Stomach smooth muscle (tissue), 2 donors: Measurements from ENCODE around the gene ERF.

ENCODE experiments used
- H3K27ac ChIP-seq: one replicate; pipeline ENCODE4 v1.7.0; 2013; ENCODE audit warnings: mild to moderate bottlenecking, low read length, inconsistent platforms
- H3K27me3 ChIP-seq, 2 donors: one replicate each; pipeline ENCODE4 v1.7.0; 2013; ENCODE audit warnings: low read length in 2 of 2; ENCODE audit not compliant: insufficient read depth in 2 of 2, control insufficient read depth in 1 of 2
- H3K36me3 ChIP-seq, 2 donors: one replicate each; pipeline ENCODE4 v1.7.0; 2013; ENCODE audit warnings: low read length in 2 of 2; ENCODE audit not compliant: control insufficient read depth in 2 of 2, insufficient read depth in 2 of 2
- H3K4me1 ChIP-seq: one replicate; pipeline ENCODE4 v1.7.0; 2013; ENCODE audit warnings: low read length; ENCODE audit not compliant: control insufficient read depth, insufficient read depth
- H3K4me3 ChIP-seq, 2 donors: one replicate each; pipeline ENCODE4 v1.7.0; 2013; ENCODE audit warnings: low read length in 2 of 2
- H3K9ac ChIP-seq, 2 donors: one replicate each; pipeline ENCODE4 v1.7.0; 2013; ENCODE audit warnings: low read length in 2 of 2, mild to moderate bottlenecking in 1 of 2
- H3K9me3 ChIP-seq, 2 donors: one replicate each; pipeline ENCODE4 v1.7.0; 2013; ENCODE audit warnings: low read length in 2 of 2; ENCODE audit not compliant: control insufficient read depth in 2 of 2
- donor health status: healthy.
- donor health status: Pancreatic carcinoma.

The ERF gene

DNA sequence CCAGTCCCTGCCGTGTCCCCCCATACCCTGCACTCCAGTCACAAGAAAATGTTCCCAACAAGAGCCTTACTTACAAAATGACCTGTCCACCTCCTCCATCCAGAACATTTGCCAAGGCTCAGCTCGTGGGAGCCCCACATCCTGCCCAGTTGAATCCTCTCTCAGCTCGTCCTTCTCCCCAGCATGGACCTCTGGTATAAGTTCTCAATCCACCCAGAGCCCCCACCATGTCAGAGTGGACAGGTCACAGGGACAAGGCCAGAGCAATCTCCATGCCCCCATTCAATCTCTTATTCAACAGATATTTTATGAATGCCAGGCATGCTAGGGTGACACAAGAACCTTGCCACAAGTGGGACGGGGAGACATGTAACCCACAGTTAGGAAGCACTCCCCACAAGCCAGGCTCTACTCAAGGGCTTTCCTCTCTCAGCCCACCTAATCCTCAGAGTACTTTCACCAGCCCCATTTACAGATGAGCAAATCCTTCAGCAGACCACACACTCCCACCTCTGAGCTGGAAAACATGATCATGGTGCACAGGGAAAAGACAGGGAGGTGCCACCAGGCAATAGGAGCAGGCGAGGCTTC is 52.5 kb downstream of the ERF start:
- Histone ChIP-seq H3K27me3 (no peaks in the 10 kb centered on the region), H3K9ac (no peak overlapping the region), H3K27ac (no peak overlapping the region), H3K4me1 (no peaks in the 10 kb centered on the region), H3K4me3 (no peak overlapping the region), H3K36me3 (peaks cover 40 to 66% of the 10 kb centered on the region in 2 donors), H3K9me3 (no peaks in the 10 kb centered on the region)

DNA sequence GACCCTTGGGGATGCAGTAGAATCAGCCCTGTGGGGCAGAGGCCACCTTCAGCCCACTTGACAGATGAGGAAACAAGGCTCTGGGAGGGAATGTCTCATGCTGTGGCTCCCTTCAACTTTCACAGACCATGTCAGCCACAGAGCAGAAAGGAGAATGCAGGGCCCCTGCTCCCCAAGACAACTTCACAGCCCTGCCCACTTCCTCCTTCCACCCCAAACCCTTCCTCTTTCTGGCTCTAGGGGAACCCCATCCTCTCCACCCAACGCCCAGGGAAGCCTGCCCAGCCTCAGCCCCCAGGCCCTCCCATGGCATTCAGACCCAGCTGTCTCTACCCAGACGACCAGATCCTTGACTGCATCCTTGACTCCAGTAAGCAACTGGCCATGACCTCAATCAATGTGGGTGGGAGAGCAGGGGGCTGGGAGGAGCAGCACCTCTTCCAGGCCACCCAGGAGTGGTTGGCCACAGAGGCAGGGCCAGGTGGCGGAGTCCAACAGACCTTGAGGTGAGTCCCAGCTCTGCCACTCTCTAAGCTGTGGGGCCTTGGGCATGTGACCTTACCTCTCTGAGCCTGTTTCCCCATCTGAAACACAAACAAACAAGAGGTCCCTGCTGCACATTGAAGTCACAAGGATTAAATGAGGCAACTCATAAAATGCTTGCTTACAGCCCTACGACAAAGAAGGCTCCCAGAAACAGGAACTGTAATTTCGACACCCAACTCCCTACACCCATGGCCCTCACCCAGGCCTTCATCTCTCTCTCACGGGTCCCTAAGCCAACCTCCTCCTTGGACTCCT is 53.2 kb downstream of the ERF start:
- Histone ChIP-seq H3K4me3 (no peak overlapping the region), H3K4me1 (no peaks in the 10 kb centered on the region), H3K9me3 (no peaks in the 10 kb centered on the region), H3K27me3 (no peaks in the 10 kb centered on the region), H3K9ac (no peak overlapping the region), H3K36me3 (peaks cover 37 to 62% of the 10 kb centered on the region in 2 donors), H3K27ac (no peak overlapping the region)

DNA sequence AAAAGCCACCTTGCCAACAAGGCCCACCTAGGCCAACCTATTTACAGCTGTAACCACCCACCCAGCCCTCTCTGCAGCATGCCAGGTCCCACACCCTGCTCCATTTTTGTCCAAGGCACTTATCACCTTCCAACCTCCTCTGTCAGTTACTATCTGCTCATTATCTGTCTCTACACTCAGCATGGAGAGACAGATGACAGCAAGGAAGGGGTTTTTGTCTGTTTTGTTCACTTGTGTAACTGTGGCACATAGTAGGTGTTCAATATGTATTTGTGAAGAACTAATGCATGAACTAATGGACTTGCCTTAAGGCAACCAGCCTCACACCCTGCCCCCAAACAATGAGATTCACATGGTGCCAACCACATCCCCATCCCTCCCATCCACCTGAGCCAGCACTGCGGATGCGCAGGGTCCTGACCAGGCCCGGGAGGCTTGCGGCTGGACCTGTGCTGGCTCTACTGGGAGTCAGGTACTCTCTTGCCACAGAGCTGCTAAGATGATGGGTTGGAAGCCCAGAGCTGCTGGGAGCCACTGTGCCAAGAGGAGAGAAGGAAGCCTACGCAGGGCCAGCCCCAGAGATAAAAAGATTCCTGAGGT is 54.7 kb downstream of the ERF start:
- H3K9ac ChIP-seq, result no peak overlapping the region
- no peak overlapping the region for H3K4me3 ChIP-seq
- no peaks in the 10 kb centered on the region for H3K9me3 ChIP-seq
- H3K4me1 ChIP-seq, result no peaks in the 10 kb centered on the region
- H3K36me3 ChIP-seq, result peaks cover 32 to 54% of the 10 kb centered on the region in 2 donors
- no peak overlapping the region for H3K27ac ChIP-seq
- H3K27me3 ChIP-seq, result no peaks in the 10 kb centered on the region

DNA sequence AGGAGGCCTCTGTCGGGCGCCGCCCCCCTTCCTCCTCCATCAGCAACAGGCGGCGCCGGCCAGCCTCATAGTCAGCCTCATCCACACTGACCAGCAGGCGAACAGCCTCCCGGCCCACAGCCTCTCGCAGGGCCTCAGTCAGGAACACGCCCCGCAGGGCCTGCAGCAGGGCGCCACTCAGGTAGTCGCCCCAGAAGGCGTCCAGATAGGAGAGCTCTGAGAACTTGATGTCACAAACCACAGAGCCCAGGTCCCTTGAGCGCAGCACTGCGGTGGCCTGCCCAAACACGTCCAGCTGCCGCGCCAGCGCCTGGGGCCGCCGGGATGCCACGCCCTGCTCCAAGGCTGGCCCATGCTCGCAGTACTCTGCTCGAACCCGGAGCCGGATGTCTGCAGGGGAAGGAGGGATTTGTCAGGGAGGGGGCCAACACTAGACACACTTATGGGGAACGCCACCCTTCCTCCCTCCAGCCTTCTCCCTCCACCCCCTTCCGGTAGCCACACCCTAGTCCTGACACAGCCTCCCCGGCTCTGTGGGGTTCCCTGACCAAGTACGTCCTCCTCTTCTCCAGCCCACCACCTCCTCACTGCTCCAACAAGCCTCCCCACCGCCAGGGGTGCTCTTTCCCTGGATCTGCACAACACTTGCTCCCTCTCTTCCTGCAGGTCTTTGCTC is 55.4 kb downstream of the ERF start:
- H3K27ac ChIP-seq, result no peak overlapping the region
- no peak overlapping the region for H3K4me3 ChIP-seq
- peaks cover 32 to 51% of the 10 kb centered on the region in 2 donors for H3K36me3 ChIP-seq
- H3K9ac ChIP-seq, result no peak overlapping the region
- H3K4me1 ChIP-seq, result no peaks in the 10 kb centered on the region
- no peaks in the 10 kb centered on the region for H3K9me3 ChIP-seq
- no peaks in the 10 kb centered on the region for H3K27me3 ChIP-seq

DNA sequence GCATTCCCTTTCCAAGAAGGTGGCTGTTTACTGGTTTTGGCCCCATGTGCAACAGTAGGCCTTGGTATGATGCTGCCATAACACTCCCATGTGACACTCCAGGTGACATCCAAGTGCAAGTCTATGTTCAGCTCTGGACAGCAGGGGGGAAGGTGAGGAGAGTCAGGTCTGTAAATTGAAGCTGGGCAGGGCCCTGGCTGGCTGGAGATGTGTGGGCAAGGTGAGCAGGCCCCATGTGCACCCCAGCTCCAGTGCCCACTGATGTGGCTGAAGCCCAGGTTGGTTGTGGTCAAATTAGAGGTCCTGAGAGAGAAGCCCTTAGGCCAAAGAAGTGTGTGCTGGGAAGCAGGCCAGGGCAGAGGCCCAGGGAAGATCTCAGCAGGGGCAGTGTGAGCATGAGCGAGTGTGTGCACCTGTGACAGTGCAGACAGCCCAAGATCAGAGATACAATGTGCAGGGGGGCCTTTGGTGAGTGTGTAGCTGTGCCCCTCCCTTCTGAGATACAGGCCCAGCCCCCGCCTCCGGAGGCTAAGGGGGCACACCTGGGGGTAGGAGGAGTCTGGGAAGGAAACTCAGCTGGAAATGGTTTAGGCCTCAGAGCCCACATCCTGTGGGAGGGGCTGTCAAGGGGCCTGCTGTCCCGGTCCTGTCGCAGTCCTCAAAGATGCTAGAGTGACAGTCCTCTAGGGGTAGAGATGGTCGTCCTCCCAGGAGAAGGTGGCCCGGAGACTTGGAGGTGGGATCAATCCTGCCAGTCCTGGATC is 56.1 kb downstream of the ERF start:
- Histone ChIP-seq H3K27ac (no peak overlapping the region), H3K4me1 (no peaks in the 10 kb centered on the region), H3K9ac (no peak overlapping the region), H3K27me3 (no peaks in the 10 kb centered on the region), H3K9me3 (no peaks in the 10 kb centered on the region), H3K36me3 (peaks cover 27 to 46% of the 10 kb centered on the region in 2 donors), H3K4me3 (no peak overlapping the region)
